Ascending aorta (tissue), 2 donors: ENCODE measurements around the gene SH3BGR. TPM values are rescaled to one million over a fixed set of nuclear protein-coding genes. Genes with fewer than 3 reads are reported as not detected.

ENCODE experiments used
- DNase-seq, 2 donors: peaks; one replicate each; pipeline ENCODE4 v3.0.0-alpha.2; 2019; ENCODE audit warnings: low spot score in 2 of 2
- H3K27ac ChIP-seq, 2 donors: fragments of 200-600 bp; sonication (generic); one replicate each; pipeline ENCODE4 v1.5.1; 2016 to 2017; ENCODE audit warnings: mild to moderate bottlenecking in 1 of 2
- H3K27me3 ChIP-seq: fragments of 200-600 bp; sonication (generic); one replicate; pipeline ENCODE4 v1.5.1; 2017
- H3K36me3 ChIP-seq, 2 donors: fragments of 200-600 bp; sonication (generic); one replicate each; pipeline ENCODE4 v1.5.1; 2016
- H3K4me1 ChIP-seq, 2 donors: fragments of 200-600 bp; sonication (generic); one replicate each; pipeline ENCODE4 v1.5.1; 2016 to 2017; ENCODE audit warnings: mild to moderate bottlenecking in 1 of 2
- H3K4me3 ChIP-seq, 2 donors: fragments of 200-600 bp; sonication (generic); one replicate each; pipeline ENCODE4 v1.5.1; 2016 to 2017; ENCODE audit warnings: mild to moderate bottlenecking in 1 of 2
- H3K9me3 ChIP-seq, 2 donors: fragments of 200-600 bp; sonication (generic); one replicate each; pipeline ENCODE4 v1.5.1; 2016
- intact Hi-C: fragments of 100-400 bp; cut with DNase I; formaldehyde crosslinking; loops from one replicate; pipeline ENCODE4 v1.15.1; 2023
- total RNA-seq: library from RNA; depleted of rRNA; stranded (reverse); fragments of >200 nt; gene quantifications from one replicate; pipeline ENCODE4 v1.1.0, GENCODE V29; 2016
- TF ChIP-seq, protein P1 (sequence below), 3 experiments: fragments of 200-600 bp in 2 of 3; fragments of 450-650 bp in 1 of 3; sonication (generic) in 2 of 3; IDR thresholded peaks; one replicate each; pipeline ENCODE4 v1.5.1; 2016 to 2019; ENCODE audit warnings: antibody characterized with exemption in 3 of 3, mild to moderate bottlenecking in 1 of 3, moderate library complexity in 1 of 3

The SH3BGR gene
- total RNA-seq, 1 donor from 2014 or later = not detected

GRCh38 chr21:39553331-39553730, 101.6 kb downstream of the SH3BGR start:
- TF ChIP-seq, protein P1, sequence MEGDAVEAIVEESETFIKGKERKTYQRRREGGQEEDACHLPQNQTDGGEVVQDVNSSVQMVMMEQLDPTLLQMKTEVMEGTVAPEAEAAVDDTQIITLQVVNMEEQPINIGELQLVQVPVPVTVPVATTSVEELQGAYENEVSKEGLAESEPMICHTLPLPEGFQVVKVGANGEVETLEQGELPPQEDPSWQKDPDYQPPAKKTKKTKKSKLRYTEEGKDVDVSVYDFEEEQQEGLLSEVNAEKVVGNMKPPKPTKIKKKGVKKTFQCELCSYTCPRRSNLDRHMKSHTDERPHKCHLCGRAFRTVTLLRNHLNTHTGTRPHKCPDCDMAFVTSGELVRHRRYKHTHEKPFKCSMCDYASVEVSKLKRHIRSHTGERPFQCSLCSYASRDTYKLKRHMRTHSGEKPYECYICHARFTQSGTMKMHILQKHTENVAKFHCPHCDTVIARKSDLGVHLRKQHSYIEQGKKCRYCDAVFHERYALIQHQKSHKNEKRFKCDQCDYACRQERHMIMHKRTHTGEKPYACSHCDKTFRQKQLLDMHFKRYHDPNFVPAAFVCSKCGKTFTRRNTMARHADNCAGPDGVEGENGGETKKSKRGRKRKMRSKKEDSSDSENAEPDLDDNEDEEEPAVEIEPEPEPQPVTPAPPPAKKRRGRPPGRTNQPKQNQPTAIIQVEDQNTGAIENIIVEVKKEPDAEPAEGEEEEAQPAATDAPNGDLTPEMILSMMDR (IDR thresholded peaks at IDR 0.05) = no peak
- no peak overlapping the region for H3K27ac ChIP-seq
- DNase-seq = no peak
- no peaks in the 10 kb centered on the region for H3K9me3 ChIP-seq
- H3K4me3 ChIP-seq = no peak overlapping the region
- H3K4me1 ChIP-seq = no peaks in the 10 kb centered on the region
- H3K27me3 ChIP-seq = no peaks in the 10 kb centered on the region
- intact Hi-C loops = no loop called here
- H3K36me3 ChIP-seq = no peaks in the 10 kb centered on the region

- H3K36me3 ChIP-seq = no peaks in the 10 kb centered on the region
- no peak for DNase-seq
- H3K27me3 ChIP-seq = no peaks in the 10 kb centered on the region
- intact Hi-C loops = no loop called here
- H3K27ac ChIP-seq = no peak overlapping the region
- H3K9me3 ChIP-seq = no peaks in the 10 kb centered on the region
- TF ChIP-seq, protein P1 (IDR thresholded peaks at IDR 0.05) = no peak
- H3K4me1 ChIP-seq = no peaks in the 10 kb centered on the region
- H3K4me3 ChIP-seq = no peak overlapping the region
These were observed 104.3 kb downstream of the SH3BGR start for GRCh38 chr21:39555911-39556590.

- TF ChIP-seq, protein P1 (IDR thresholded peaks at IDR 0.05) = no peak
- H3K9me3 ChIP-seq = no peaks in the 10 kb centered on the region
- no peak overlapping the region for H3K4me3 ChIP-seq
- H3K27me3 ChIP-seq = no peaks in the 10 kb centered on the region
- no peak overlapping the region for H3K27ac ChIP-seq
- intact Hi-C loops = no loop called here
- no peak for DNase-seq
- H3K4me1 ChIP-seq = no peaks in the 10 kb centered on the region
- H3K36me3 ChIP-seq = no peaks in the 10 kb centered on the region
These were observed 107.7 kb downstream of the SH3BGR start for GRCh38 chr21:39559511-39559910.

- intact Hi-C loops = no loop called here
- TF ChIP-seq, protein P1 (IDR thresholded peaks at IDR 0.05) = no peak
- no peak for DNase-seq
These were observed 109.4 kb downstream of the SH3BGR start for GRCh38 chr21:39561140-39561539.

GRCh38 chr21:39562791-39563770, 111.3 kb downstream of the SH3BGR start:
- Histone ChIP-seq H3K36me3 (no peaks in the 10 kb centered on the region), H3K9me3 (no peaks in the 10 kb centered on the region), H3K27me3 (no peaks in the 10 kb centered on the region), H3K4me1 (no peaks in the 10 kb centered on the region), H3K4me3 (no peak overlapping the region), H3K27ac (no peak overlapping the region)
- DNase-seq = no peak
- intact Hi-C loops = no loop called here
- TF ChIP-seq, protein P1 (IDR thresholded peaks at IDR 0.05) = no peak

More at GRCh38 chr21:39561140-39561539, 109.4 kb downstream of the SH3BGR start:
- H3K27ac ChIP-seq = no peak overlapping the region
- H3K27me3 ChIP-seq = no peaks in the 10 kb centered on the region
- H3K9me3 ChIP-seq = no peaks in the 10 kb centered on the region
- no peaks in the 10 kb centered on the region for H3K36me3 ChIP-seq
- no peak overlapping the region for H3K4me3 ChIP-seq
- H3K4me1 ChIP-seq = no peaks in the 10 kb centered on the region
